ENCODE measurements around the gene ZSCAN9. TPM values are rescaled to one million over a fixed set of nuclear protein-coding genes. Genes with fewer than 3 reads are reported as not detected.

ZSCAN9 gene
- total and polyA plus RNA-seq, 9 of the 15 experiments (the other 6 are each of a cell fraction or from before 2014, with no cell fraction given), result 18.8 to 48.9 (median 28.7) TPM

GRCh38 chr6:28266962-28267694 lies 42.1 kb downstream of the ZSCAN9 start, which contains the start of gene ZSCAN26 (continued):
- TF ChIP-seq ZNF318 (IDR thresholded peaks at IDR 0.05; ENCODE audit: borderline replicate concordance in 1 of 2, low read depth in 1 of 2) (peak in 1 of 2 experiments; percentile 50; a peak in 1 of 4 replicates), GABPB1 (CRISPR knock-in tag; IDR thresholded peaks at IDR 0.05) (peak; percentile 67), CTCF (IDR thresholded peaks at IDR 0.05 in 2 of 3, conservative IDR thresholded peaks at IDR 0.05 in 1 of 3; ENCODE audit: insufficient read depth in 2 of 3, low read depth in 1 of 3, low read length in 3 of 3) (no peak; a peak in 1 of 6 replicates), GMEB1 (CRISPR knock-in tag; IDR thresholded peaks at IDR 0.05) (peak; percentile 48; the same call in 1 of the 2 replicates), ZFP1 (CRISPR knock-in tag; IDR thresholded peaks at IDR 0.05) (no peak), BRF2 (IDR thresholded peaks at IDR 0.05; ENCODE audit: borderline replicate concordance, insufficient read depth, insufficient read length) (no peak), FOXA3 (CRISPR knock-in tag; conservative IDR thresholded peaks at IDR 0.05 in 1 of 2, IDR thresholded peaks at IDR 0.05 in 1 of 2) (no peak), MECOM (CRISPR knock-in tag; IDR thresholded peaks at IDR 0.05) (no peak; the same call in 1 of the 2 replicates), TARDBP (IDR thresholded peaks at IDR 0.05) (no peak), ATF7 (IDR thresholded peaks at IDR 0.05) (peak; percentile 86), FOXJ2 (tag; IDR thresholded peaks at IDR 0.05) (no peak)

All from K562 (cell line).